ENCODE data around the gene GRK5.
A peak's percentile ranks its signal among the peaks of the same experiment; 100 is the strongest.

Gene GRK5

DNA sequence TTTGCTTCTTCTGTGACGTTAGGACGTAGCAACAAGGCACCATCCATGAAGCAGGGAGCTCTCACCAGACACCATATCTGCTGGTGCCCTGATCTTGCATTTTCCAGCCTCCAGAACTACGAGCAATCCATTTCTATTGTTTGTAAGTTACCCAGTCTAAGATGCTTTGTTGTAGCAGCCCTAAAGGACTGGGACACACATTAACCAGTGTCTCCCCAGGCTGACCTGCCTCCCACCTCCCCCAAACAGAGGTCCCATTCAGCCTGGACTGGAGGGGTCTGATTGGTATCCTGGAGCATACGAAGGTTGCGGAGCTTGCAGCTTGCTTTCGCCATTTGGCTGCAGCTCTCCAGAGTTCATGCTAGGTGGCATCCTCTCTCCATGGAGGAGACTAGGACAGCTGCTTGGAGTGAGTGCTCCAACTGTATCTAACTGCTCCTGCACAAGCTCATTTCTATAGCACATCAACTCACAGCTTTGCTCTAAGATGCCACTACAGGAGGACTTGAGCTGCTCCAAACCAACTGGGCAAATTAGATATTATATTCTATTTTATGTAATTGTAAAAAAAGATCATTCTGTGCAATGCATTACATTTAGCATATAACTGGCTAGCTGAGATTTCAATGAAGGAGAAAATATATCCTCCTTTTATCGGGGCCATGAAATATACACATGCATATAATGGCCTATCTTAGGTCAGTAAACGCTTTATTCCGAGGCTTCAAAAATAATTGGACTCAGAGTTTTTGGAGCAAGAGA lies 8.0 kb upstream of the GRK5 start:
- peak; percentile 14 for DNase-seq

- DNase-seq: no peak
Observed at GRCh38 chr10:119201233-119201632, 6.1 kb upstream of the GRK5 start.

- no peak for DNase-seq
Observed at GRCh38 chr10:119203006-119203405, 4.4 kb upstream of the GRK5 start.

DNA sequence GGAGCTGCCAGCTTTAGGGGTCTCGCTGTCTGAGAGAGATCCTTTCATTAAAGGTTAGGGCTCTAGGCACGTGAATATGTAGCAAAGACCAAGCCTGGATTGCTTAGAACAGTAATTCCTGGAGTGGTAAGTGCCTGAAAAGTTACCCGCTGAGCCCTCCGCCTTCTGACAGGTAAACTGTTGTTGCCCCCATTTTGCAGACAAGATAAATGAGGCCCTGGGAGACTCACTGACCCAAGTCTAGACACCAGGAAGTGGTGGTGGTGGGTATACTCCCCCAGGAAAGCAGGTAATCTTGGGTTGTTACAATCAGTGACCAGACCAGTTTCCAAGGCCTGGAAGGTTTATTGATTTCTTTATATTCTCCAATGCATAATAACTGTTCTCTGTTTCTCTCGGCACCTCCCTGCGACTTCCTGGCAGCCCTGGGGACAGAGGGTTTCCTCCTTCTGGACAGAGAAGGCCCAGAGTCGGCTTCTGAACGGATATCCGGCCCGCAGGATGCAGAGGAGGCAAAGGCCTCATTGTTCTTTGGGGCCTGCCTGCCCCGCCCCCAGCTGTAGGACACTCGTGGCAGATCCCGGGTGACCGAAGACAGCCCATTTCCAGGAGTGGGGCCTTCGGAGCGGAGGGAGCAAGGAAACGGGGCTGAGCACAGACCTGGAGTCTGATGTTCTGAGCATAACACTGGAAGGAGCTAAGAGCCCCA lies 1.3 kb upstream of the GRK5 start:
- no peak for DNase-seq

GRCh38 chr10:119206603-119207365 lies 587 bp upstream of the GRK5 start:
- peak; percentile 3 for DNase-seq

- DNase-seq: no peak
Observed at GRCh38 chr10:119207713-119208552, 562 bp downstream of the GRK5 start.

GRCh38 chr10:119208553-119208940 lies 1.2 kb downstream of the GRK5 start:
- DNase-seq: no peak

GRCh38 chr10:119209035-119209735 lies 1.8 kb downstream of the GRK5 start:
- no peak for DNase-seq

DNA sequence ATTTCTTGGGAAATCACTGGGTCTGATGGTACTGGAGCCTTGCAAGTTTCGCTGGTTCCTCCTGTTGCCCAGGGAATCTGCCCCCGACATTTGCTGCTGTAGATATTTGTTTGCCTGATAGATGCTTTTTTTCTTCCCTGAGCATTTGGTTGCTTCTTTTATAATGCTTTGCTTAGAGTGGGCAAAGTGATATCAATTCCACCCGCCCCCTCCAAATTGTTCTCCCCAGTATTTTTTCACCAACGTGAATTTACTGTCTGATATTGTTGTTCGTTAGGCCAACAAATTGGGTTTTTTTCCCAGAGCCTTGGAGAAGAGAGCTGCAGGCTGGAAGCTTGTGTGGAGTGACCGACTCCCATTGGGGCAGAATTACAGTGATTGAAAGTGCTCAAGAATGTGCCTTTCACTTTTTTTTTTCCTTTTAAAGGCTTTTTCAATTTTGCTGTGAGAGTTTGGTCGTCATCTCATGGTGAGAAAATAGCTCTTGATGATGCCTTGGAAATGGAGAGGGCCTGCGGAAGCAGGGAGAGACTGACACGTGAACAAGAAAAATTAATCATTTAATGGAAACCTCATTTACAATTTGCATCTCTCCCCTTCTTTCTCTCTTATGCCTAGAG lies 2.5 kb downstream of the GRK5 start:
- no peak for DNase-seq

- no peak for DNase-seq
Observed at GRCh38 chr10:119210633-119211032, 3.3 kb downstream of the GRK5 start.

- DNase-seq: no peak
Observed at GRCh38 chr10:119211176-119211575, 3.8 kb downstream of the GRK5 start.

DNA sequence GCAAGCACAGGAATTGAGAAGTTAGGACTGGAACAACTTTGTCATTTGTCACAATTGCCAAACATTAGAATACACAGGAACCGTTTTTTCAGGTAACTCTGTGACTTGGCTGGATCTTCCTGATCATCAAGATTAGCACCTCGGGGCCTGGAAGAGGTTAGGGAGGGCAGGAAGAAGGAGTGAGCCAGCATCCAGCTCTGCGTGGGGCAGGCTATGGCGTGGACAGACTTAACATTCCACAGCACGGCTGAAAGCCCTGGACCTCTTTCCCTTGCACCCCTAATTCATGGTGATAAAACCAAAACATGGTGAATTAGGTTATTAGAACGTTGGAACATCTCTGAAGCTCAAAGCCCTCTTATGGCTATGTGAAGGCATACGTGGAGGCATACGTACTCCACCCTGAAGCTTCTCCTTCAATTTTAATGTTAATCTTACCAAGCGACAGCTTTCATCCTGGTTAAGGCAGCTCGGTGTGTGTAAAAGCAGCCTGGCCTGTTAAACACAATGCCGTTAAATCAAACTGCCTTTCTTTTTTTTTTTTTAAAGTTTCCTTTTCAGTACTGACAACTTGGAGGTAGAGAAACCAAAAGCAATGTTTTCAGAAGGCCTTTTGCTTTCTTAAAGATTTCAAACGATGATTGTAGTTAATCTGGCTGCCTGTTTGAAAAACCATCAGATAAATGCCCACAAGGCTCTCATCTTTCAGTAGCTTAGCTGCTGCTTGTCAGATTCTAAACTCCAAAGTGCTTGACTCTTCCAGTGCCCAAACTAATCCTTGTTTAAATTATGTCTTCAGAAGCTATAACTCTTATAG lies 4.5 kb downstream of the GRK5 start:
- no peak for DNase-seq

GRCh38 chr10:119215371-119215770 lies 8.0 kb downstream of the GRK5 start:
- DNase-seq: no peak

GRCh38 chr10:119216127-119216526 lies 8.8 kb downstream of the GRK5 start:
- DNase-seq: no peak

DNA sequence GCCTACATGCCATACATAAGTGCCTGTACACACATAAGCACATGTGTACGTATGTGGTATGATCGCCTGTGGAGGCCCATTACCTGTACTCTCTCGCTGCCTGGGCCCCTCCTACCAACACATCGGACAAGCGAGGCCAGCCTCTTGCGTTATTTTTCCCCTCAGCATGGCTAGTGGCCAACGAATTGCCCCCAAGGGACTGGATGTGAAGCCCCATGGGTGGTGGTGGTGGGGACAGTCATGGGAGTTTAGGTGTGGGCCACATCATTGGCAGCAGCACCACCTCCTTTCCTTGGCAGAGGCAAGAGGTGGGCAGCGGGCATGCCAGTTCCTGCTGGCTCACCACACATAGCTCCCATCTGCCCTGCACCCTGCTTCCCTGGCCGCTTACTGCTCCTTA lies 10.0 kb downstream of the GRK5 start:
- no peak for DNase-seq

DNA sequence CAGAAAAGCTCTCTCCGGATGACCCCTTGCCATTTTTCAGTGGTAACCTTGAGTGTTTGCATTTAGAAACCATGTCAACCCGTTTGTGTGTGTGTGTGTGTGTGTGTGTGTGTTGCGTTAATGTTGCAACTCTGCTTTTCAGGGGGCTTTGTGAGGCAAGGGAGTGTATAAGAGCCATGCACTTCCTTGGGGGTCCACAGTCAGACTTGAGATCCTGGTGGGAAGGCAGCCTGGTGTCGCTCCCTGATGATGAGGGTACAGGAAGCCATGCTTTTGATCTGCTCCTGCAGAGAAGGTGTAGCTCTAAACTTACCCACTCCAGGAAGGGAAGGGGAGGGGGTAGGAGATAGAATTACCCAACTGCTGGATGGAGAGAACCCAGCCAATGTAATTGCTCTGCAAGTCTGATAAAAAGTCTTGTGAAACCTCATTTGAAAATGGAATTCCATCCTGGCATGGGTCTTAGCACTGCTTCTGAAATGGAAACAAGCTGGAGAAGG lies 10.7 kb downstream of the GRK5 start:
- DNase-seq: no peak

- DNase-seq: no peak
Observed at GRCh38 chr10:119219871-119220270, 12.5 kb downstream of the GRK5 start.

GRCh38 chr10:119221201-119221600 lies 13.8 kb downstream of the GRK5 start:
- no peak for DNase-seq

GRCh38 chr10:119221666-119222065 lies 14.3 kb downstream of the GRK5 start:
- no peak for DNase-seq

DNA sequence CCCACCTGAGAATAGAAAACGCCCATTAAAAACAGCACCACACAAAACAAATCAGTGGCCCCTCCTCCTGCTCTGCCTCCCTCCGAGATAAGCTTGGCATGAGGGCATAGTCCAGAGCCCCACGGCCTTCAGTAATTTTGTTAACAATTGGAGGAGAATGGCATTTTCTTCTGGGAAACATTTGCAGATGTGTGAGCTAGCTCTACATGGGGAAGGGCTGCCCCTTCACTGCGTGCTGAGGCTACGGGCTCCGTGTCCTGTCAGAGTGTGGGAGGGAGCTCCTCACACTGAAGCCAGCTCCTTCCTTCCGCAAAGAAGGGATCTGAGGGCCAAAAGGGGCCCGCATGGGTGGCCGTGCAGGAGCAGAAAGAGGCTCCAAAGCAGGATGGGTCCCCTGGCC lies 15.2 kb downstream of the GRK5 start:
- DNase-seq: no peak

- no peak for DNase-seq
Observed at GRCh38 chr10:119222966-119223386, 15.6 kb downstream of the GRK5 start.

Measured in NCI-H774 (cell line).